GM19238 (cell line): ENCODE results near the gene ZGPAT.

Source experiments
- DNase-seq: peaks from one replicate; pipeline ENCODE4 v3.0.0; 2011; ENCODE audit warnings: low spot score; ENCODE audit not compliant: insufficient read length

The ZGPAT gene

GRCh38 chr20:63692436-63693082 is 15.3 kb upstream of the ZGPAT start:
- no peak for DNase-seq

- DNase-seq: no peak
Measured at GRCh38 chr20:63693083-63693732, 14.6 kb upstream of the ZGPAT start.

GRCh38 chr20:63693733-63694583 is 13.9 kb upstream of the ZGPAT start:
- DNase-seq: no peak

- no peak for DNase-seq
Measured at GRCh38 chr20:63694584-63695423, 13.0 kb upstream of the ZGPAT start.

GRCh38 chr20:63695424-63696305 is 12.2 kb upstream of the ZGPAT start:
- DNase-seq: no peak

GRCh38 chr20:63696306-63696627 is 11.6 kb upstream of the ZGPAT start:
- no peak for DNase-seq

GRCh38 chr20:63696628-63697356 is 11.0 kb upstream of the ZGPAT start, which contains the start of gene TNFRSF6B:
Gene TNFRSF6B, plus strand, starts transcription at chr20:63696652. Its CDS starts 116 bp downstream, at chr20:63696768.
- DNase-seq: no peak

GRCh38 chr20:63697357-63697867 is 10.4 kb upstream of the ZGPAT start:
- no peak for DNase-seq

- DNase-seq: no peak
Measured at GRCh38 chr20:63697868-63698545, 9.8 kb upstream of the ZGPAT start.

- no peak for DNase-seq
Measured at GRCh38 chr20:63698739-63699465, 8.9 kb upstream of the ZGPAT start.

- no peak for DNase-seq
Measured at GRCh38 chr20:63699466-63700198, 8.2 kb upstream of the ZGPAT start.

- DNase-seq: no peak
Measured at GRCh38 chr20:63700199-63701050, 7.4 kb upstream of the ZGPAT start.

- no peak for DNase-seq
Measured at GRCh38 chr20:63701051-63701328, 6.8 kb upstream of the ZGPAT start.

GRCh38 chr20:63701329-63702035 is 6.4 kb upstream of the ZGPAT start:
- DNase-seq: peak; percentile 2

- peak; percentile 4 for DNase-seq
Measured at GRCh38 chr20:63702036-63702665, 5.7 kb upstream of the ZGPAT start.
